Measurements from ENCODE around the gene PPP3R1.

PPP3R1 gene

DNA sequence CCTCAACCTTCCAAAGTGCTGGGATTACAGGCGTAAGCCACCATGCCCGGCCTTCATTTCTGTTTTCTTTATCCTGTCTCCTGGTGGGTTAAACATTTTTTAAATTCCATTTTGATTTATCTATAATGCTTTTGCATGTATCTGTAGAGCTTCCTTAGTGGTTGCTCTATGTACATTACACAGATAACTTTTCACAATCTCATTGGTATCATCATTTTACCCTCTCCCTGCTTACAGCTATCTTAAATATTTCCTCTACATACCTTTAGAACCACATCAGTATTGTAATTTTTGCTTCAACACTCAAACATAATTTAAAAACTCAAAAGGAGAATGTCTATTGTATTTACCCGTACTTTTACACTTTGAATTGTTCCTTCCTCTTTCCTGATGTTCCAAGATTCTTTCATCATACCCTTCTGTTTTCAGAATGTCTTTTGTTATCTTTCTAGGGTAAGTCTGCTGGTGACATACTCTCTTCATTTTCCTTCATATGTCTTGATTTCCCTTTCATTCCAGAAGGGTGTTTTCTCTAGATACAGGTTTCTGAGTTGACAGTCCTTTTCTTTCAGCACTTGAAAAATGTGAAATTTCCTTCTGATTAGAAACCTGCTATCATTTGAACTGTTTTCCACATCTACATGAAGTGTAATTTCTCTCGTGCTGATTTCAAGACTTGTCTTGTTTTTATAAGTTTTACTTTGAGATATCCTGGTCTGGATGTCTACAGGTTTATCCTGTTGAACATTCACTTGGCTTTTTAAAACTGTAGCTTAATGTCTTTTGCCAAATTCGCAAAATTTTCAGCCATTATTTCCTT lies 21.9 kb downstream of the PPP3R1 start:
- DNase-seq: no peak

DNA sequence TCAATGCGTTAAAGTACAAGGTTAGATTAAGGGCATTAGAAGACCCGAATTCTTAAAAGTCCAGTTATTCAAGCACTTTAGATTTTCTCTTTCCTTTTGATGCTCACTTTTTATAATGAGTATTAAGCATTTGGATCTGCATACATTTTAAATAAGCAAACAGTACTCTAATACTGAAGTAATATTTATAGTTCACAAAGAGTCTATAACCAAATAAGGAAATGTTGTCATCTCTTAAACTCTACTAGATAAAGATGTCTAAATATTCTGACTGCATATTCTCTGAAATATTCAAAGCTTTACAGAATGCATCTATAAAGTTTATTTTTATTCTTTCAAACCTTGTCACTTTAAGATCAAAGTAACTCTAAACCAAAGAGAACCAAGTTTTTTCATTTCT lies 25.5 kb downstream of the PPP3R1 start:
- no peak for DNase-seq

DNA sequence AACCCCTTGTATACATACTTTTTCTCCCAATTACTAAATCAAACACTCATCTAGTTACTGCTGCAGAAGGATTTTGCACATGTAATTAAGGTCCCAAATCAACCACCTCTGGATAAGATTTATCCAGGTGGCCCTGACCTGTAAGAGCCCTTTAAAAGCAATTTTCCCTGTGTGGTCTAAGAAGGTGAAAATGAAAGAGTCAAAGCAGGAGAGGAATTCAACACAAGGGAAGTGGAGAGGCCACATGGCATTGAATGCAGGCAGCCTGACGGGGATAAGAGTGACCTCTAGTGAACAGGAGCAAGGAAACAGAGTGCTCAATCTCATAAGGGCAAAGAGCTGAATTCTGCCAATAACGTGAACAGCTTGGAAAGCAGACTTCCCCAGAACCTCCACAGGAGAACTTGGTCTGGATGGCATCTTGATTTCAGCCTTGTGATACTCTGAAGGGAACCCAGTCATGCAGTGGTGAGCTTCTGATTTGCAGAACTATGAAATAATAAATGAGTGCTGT lies 27.2 kb downstream of the PPP3R1 start:
- peak; percentile 41 for DNase-seq

GRCh38 chr2:68223419-68223818 lies 28.9 kb downstream of the PPP3R1 start:
- no peak for DNase-seq

DNA sequence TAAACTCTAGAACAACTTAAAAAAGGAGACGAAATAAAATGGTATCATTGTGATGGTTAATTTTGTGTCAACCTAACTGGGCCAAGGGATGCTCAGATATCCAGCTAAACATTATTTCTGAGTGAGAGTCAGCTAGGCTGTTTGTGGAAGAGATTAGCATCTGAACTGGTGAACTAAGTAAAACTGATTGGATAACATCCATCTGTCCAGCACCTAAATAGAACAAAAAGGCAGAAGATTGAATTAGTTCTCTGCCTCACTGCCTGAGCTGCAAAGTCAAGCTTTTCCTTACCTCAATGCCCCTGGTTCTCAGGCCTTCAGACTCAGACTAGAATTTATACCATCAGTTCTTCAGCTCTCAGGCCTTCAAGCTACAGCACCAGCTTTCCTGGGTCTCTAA lies 30.0 kb downstream of the PPP3R1 start:
- DNase-seq: no peak

DNA sequence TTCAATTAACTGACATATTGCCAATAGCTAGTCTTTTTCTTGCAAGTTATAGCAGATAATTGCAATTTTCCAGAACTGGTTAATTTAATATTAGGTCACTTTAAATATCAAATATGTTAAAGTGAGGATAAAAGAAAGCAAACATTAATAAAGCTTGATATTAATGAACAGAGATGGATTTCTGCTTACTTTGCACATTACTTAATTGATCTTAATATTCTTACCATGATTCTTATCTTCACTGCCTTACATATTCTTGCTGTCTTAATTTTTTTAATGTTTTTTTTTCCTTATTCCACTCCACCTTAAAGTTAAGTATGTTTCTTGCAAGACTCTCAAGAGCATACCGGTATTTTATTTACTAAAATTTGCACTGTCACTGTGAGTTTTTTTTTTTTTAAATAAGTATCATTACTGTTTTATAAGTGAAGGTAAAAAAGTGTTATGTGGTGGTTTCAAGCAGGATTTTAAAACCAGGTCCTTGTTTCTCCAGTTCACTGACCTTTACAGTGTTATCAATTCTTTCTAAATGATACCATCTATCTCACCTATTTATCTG lies 33.9 kb downstream of the PPP3R1 start:
- DNase-seq: no peak

DNA sequence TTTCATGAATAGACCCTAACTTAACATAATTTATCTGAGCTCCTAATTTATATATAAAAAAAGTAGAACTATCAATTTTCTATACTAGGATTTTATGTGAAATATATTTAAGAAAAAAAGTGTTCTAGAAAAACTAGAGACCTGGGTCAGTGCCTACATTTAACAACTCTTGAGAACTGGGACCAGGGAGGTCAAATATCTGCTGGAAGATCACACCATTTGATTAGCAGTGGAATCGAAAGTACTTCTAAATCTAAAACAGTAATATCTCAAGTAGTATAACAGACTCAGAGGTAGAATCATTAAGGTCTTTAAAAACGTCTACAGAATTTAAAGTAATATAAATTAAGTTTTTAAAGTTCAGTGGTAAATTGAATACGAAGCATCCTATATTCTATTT lies 34.6 kb downstream of the PPP3R1 start:
- no peak for DNase-seq

- DNase-seq: no peak
Measured at GRCh38 chr2:68216454-68217310, 35.6 kb downstream of the PPP3R1 start.

- DNase-seq: no peak
Measured at GRCh38 chr2:68214381-68214780, 38.0 kb downstream of the PPP3R1 start.

GRCh38 chr2:68206793-68207192 lies 45.5 kb downstream of the PPP3R1 start:
- DNase-seq: no peak

DNA sequence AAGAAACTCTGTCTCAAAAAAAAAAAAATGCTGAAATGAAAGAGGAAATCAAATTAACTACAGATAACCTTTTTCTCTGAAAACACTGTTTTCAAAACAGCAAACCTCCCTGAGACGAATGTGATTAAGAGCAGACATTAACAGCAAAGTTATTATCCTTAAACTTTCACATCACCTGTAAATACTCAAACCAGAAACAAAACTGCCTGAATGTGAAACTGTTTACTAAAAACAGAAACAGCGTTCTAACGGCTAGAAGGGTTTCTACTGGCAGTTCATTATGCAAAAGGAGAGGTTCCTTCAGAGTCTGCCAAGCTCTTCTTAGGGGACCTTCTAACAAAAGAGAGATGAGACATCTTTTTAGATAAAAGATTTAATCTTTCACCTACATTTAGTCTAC lies 48.7 kb downstream of the PPP3R1 start:
- DNase-seq: peak; percentile 46

- no peak for DNase-seq
Measured at GRCh38 chr2:68200157-68200787, 52.1 kb downstream of the PPP3R1 start.

- peak; percentile 51 for DNase-seq
Measured at GRCh38 chr2:68196120-68196716, 56.1 kb downstream of the PPP3R1 start.

DNA sequence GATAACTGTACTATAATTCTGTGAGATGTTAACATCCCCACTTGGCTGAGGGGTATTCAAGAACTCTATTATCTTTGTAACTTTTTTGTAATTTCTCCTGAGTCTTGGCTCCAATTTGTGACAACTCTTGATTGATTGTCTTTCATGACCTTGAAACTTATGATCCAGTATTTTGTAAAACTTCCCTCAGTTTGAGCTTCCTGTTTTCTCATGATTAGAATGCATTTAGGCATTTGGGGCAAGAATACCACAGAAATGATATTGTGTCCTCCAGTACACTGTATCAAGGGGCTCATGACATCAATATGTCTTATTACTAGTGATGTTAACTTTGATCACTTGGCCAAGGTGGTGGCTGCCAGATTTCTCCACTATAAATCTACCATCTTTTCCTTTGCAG lies 57.2 kb downstream of the PPP3R1 start:
- DNase-seq: no peak

GRCh38 chr2:68193787-68194372 lies 58.5 kb downstream of the PPP3R1 start:
- no peak for DNase-seq

- DNase-seq: no peak
Measured at GRCh38 chr2:68193144-68193543, 59.2 kb downstream of the PPP3R1 start.

DNA sequence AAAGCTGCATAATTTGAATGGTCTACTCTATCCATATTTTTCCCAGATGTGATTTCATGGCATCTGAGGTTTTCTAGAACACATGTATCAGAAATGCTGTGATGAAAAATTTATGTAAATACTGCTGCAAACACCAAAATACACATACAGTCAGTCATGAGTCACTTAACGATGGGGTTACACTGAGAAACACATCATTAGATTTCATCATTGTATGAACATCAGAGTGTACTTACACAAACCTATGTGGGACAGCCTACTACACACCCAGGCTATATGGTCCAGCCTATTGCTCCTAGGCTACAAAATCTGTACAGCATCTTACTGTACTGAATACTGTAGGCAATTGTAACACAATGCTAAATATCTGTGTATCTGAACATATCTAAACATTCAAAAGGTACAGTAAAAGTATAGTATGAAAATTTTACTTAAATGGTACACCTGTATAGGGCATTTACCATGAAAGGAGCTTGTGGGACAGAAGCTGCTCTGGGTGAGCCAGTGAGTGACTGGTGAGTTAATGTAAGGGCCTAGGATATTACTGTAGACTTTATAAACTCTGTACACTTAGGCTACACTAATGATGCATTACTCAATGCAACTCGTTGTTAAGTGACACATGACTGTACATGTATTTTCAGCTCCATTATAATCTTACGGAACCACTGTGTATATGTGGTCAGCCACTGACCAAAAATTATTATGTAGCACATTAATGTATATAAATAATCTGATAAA lies 61.2 kb downstream of the PPP3R1 start:
- peak; percentile 29 for DNase-seq

DNA sequence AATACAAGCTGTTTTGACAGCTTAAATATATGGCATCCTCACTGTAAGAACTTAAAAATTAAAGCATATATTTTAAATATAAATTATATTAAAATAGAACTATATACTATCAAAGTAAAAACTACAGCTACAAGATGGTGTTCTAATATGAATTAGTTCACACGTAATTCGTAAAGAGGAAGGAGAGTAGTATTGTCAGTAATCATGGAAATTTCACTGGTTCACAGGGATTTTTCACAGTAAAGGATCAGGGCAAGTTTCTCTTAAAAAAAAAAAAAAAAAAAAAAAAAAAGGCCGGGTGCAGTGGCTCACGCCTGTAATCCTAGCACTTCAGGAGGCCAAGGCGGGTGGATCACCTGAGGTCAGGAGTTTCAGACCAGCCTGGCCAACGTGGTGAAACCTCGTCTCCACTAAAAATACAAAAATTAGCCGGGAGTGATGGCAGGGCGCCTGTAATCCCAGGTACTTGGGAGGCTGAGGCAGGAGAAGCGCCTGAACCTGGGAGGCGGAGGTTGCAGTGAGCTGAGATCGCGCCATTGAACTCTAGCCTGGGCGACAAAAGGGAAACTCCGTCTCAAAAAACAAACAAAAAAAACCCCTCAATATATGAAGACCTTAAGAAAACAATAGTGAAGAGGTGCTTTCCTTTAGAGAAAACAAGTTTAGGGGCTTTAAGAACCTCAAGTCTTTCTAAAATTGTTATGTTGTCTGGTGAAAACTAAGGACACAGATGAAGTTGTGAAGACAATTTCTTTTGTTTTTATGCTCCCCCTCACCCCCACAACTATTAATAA lies 62.1 kb downstream of the PPP3R1 start:
- no peak for DNase-seq

DNA sequence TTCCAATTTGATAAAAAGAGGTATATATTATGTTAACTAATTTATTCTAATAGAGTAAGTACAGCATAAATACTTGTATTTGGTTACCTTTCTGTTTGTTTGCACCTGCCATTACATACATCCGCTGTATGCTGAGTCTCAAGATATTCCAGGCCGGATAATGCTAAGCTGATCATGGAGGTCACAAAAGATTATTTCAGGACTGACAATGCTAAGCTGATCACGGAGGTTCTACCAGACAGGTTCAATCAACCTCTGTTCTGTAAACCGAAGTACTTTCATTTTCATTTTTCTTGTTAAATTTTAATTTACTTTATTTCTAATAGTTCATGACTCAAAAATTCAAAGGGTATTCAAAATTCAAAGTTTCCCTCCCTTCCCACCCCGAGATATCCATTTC lies 63.5 kb downstream of the PPP3R1 start:
- no peak for DNase-seq

DNA sequence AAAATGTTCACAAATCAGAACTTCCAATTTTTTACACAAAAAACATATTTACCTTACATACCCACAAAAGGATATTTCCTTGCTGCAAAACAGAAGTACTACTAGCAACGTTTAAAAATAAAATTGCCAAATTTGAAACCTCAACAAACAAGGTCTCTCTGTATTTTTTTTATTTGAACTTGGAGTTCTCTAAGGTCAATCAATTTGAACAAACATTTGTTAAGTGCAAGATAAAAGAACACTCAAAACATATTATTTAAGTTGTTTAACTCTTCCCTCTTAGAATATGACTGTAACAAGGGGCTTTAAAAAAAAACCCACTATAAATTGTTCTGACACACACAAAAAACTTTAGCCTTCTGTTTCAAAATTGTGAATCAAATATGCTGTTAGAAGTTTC lies 65.0 kb downstream of the PPP3R1 start:
- DNase-seq: no peak

All from CD4-positive, alpha-beta T cell treated with Interleukin-4 for 4 hours (primary cell).